NT2/D1 (cell line): ENCODE measurements around the gene HS6ST3.

Experiments
- SUZ12 ChIP-seq: IDR thresholded peaks from 2 replicates; pipeline ENCODE4 v1.6.1; 2011; ENCODE audit not compliant: insufficient read length, insufficient read depth; ENCODE audit errors: extremely low read depth
- YY1 ChIP-seq: IDR thresholded peaks from 2 replicates; pipeline ENCODE4 v1.6.1; 2011; ENCODE audit not compliant: insufficient read length, insufficient read depth
- ZNF274 ChIP-seq: IDR thresholded peaks from 2 replicates; pipeline ENCODE4 v1.6.1; 2011; ENCODE audit warnings: mild to moderate bottlenecking, low read depth, low read length

DNA sequence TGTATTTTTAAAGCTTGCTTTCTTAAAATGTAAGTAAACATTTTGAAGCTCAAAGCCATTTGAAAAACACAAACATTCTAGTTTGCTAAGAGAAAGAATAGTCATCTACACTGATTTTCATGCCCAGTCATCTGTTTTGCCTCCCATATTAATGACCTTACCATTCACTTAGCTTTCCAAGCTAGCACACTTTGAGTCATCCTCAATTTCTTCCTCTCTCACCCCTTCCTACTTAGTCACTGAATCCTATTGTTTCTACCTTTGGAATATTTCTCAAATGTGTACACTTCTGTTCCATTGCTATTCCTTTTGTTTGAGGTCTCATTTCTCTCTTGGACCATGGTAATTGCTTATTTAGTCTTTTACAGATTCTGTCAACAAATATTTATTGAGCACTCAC, 7.3 kb upstream of the HS6ST3 start:
- TF ChIP-seq YY1 (no peak), SUZ12 (no peak), ZNF274 (no peak)
